Measurements from ENCODE around the gene TTC39A. TPM values are rescaled to one million over a fixed set of nuclear protein-coding genes. Genes with fewer than 3 reads are reported as not detected.

TTC39A gene
- total RNA-seq, 1 experiment from 2014 or later = 15.4 TPM

- POLR2A ChIA-PET = interaction anchor here (0.5 kb wide), 1 partner anchor 422 kb away, joined by 3 read pairs; no protein-coding TSS in a partner anchor
- H3K79me2 ChIP-seq (ENCODE audit: insufficient read depth, low read length) = no peaks in the 10 kb centered on the region
- intact Hi-C loops (cut with micrococcal nuclease) = no loop called here
- no peak overlapping the region for H3K4me3 ChIP-seq (replicated peaks in 1 of 2; ENCODE audit: low read depth in 1 of 2, low read length in 2 of 2)
- no TSS peak for BruUV-seq (replicated peaks)
- H3K27me3 ChIP-seq (ENCODE audit: insufficient read depth, low read length) = no peaks in the 10 kb centered on the region
- H3K27ac ChIP-seq (ENCODE audit: low read depth, low read length) = no peak overlapping the region
- peaks cover 0 to 23% of the 10 kb centered on the region in 2 experiments; a peak in 3 of 4 replicates for H3K4me1 ChIP-seq (ENCODE audit: control insufficient read depth in 1 of 2, insufficient read depth in 2 of 2, low read length in 2 of 2)
- RAD21 ChIA-PET (ENCODE audit: low non-redundant PET in 1 of 2, low total read pairs in 2 of 2, uncharacterized antibody in 2 of 2, unreplicated experiment in 2 of 2) = no interaction called here
- H3K9me3 ChIP-seq (ENCODE audit: control insufficient read depth in 1 of 2, insufficient read depth in 1 of 2, low read depth in 1 of 2, low read length in 2 of 2) = no peaks in the 10 kb centered on the region
- no peak overlapping the region for H2AFZ ChIP-seq (ENCODE audit: low read depth, low read length, poor library complexity, severe bottlenecking)
- H3K36me3 ChIP-seq (ENCODE audit: control insufficient read depth in 1 of 2, insufficient read depth in 2 of 2, low read length in 2 of 2) = no peaks in the 10 kb centered on the region
- no peak overlapping the region for H3K4me2 ChIP-seq (ENCODE audit: low read length)
- H4K20me1 ChIP-seq (ENCODE audit: insufficient read depth) = no peaks in the 10 kb centered on the region
- DNase-seq (ENCODE audit: low read depth, low spot score) (no peak), ATAC-seq (no peak)
- no peaks in the 10 kb centered on the region for H3K9me2 ChIP-seq (ENCODE audit: insufficient read depth)
- TF ChIP-seq, protein P1, sequence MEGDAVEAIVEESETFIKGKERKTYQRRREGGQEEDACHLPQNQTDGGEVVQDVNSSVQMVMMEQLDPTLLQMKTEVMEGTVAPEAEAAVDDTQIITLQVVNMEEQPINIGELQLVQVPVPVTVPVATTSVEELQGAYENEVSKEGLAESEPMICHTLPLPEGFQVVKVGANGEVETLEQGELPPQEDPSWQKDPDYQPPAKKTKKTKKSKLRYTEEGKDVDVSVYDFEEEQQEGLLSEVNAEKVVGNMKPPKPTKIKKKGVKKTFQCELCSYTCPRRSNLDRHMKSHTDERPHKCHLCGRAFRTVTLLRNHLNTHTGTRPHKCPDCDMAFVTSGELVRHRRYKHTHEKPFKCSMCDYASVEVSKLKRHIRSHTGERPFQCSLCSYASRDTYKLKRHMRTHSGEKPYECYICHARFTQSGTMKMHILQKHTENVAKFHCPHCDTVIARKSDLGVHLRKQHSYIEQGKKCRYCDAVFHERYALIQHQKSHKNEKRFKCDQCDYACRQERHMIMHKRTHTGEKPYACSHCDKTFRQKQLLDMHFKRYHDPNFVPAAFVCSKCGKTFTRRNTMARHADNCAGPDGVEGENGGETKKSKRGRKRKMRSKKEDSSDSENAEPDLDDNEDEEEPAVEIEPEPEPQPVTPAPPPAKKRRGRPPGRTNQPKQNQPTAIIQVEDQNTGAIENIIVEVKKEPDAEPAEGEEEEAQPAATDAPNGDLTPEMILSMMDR (IDR thresholded peaks at IDR 0.05 in 2 of 3, conservative IDR thresholded peaks at IDR 0.05 in 1 of 3; ENCODE audit: borderline replicate concordance in 1 of 3, insufficient read depth in 1 of 3, low read depth in 2 of 3, low read length in 2 of 3) = no peak
- no peak for TF ChIP-seq JUND (IDR thresholded peaks at IDR 0.05)
- no peak for TF ChIP-seq CBX3 (IDR thresholded peaks at IDR 0.05; ENCODE audit: low read depth)
- no peak for TF ChIP-seq CEBPB (IDR thresholded peaks at IDR 0.05; ENCODE audit: low read depth)
- no peak for TF ChIP-seq ELF1 (IDR thresholded peaks at IDR 0.05; ENCODE audit: borderline replicate concordance, low read depth)
- no peak for TF ChIP-seq POLR2A (IDR thresholded peaks at IDR 0.05; ENCODE audit: borderline replicate concordance, extremely low read depth, insufficient read depth, insufficient read length)
- no peak for TF ChIP-seq EZH2phosphoT487 (IDR thresholded peaks at IDR 0.05; ENCODE audit: borderline replicate concordance)
- no peak for TF ChIP-seq POLR2AphosphoS5 (IDR thresholded peaks at IDR 0.05; ENCODE audit: low read depth, low read length)
- TF ChIP-seq ZFX (IDR thresholded peaks at IDR 0.05) = no peak
- no peak for TF ChIP-seq EGR1 (IDR thresholded peaks at IDR 0.05; ENCODE audit: low read depth)
- TF ChIP-seq EZH2 (IDR thresholded peaks at IDR 0.05) = no peak
- TF ChIP-seq FOSL1 (IDR thresholded peaks at IDR 0.05; ENCODE audit: low read depth) = no peak
- TF ChIP-seq ZNF274 (IDR thresholded peaks at IDR 0.05; ENCODE audit: low read depth, low read length) = no peak
- TF ChIP-seq YY1 (IDR thresholded peaks at IDR 0.05; ENCODE audit: extremely low read depth, insufficient replicate concordance, low read depth, low read length) = no peak
- TF ChIP-seq MAX (IDR thresholded peaks at IDR 0.05) = no peak
- CTCF ChIA-PET = no interaction called here
- H3K9ac ChIP-seq (ENCODE audit: low read length) = no peak overlapping the region
These were observed 16.0 kb upstream of the TTC39A start for GRCh38 chr1:51346086-51346942.
